Nephron progenitor cell (in vitro differentiated cells): Measurements from ENCODE around the gene OR8B12.

ENCODE experiments used
- DNase-seq: peaks from one replicate; pipeline ENCODE4 v3.0.0; 2021
- H3K27ac Mint-ChIP-seq: 2 replicates; pipeline ENCODE4 v1.8.0; 2021; ENCODE audit warnings: mild to moderate bottlenecking, moderate library complexity, mixed read lengths
- H3K27me3 Mint-ChIP-seq: 2 replicates; pipeline ENCODE4 v1.8.0; 2021; ENCODE audit warnings: mild to moderate bottlenecking, low read depth, mixed read lengths; ENCODE audit not compliant: poor library complexity
- H3K36me3 Mint-ChIP-seq: 2 replicates; pipeline ENCODE4 v1.8.0; 2021; ENCODE audit warnings: low read depth, mixed read lengths
- H3K4me1 Mint-ChIP-seq: 2 replicates; pipeline ENCODE4 v1.8.0; 2021; ENCODE audit warnings: mixed read lengths
- H3K4me3 Mint-ChIP-seq: 2 replicates; pipeline ENCODE4 v1.8.0; 2021; ENCODE audit warnings: mild to moderate bottlenecking, moderate library complexity, mixed read lengths
- H3K9me3 Mint-ChIP-seq: 2 replicates; pipeline ENCODE4 v1.8.0; 2021; ENCODE audit warnings: mild to moderate bottlenecking, moderate library complexity, mixed read lengths
- CTCF ChIP-seq: fragments of 200-600 bp; sonication (generic); IDR thresholded peaks from 2 replicates; pipeline ENCODE4 v1.5.0; 2021; ENCODE audit warnings: antibody characterized with exemption

OR8B12 gene

GRCh38 chr11:124510279-124510678 is 33.2 kb downstream of the OR8B12 start:
- Mint-ChIP-seq H3K27me3 (peaks cover 27% of the 10 kb centered on the region), H3K4me3 (no peak overlapping the region), H3K27ac (no peak overlapping the region), H3K36me3 (peaks cover 6% of the 10 kb centered on the region), H3K9me3 (peaks cover 29% of the 10 kb centered on the region), H3K4me1 (no peaks in the 10 kb centered on the region)
- no peak for TF ChIP-seq CTCF
- DNase-seq: no peak

- H3K4me3 Mint-ChIP-seq: no peak overlapping the region
- H3K9me3 Mint-ChIP-seq: peaks cover 4% of the 10 kb centered on the region
- peaks cover 3% of the 10 kb centered on the region for H3K27me3 Mint-ChIP-seq
- H3K4me1 Mint-ChIP-seq: no peaks in the 10 kb centered on the region
- DNase-seq: no peak
- TF ChIP-seq CTCF: no peak
- no peak overlapping the region for H3K27ac Mint-ChIP-seq
- no peaks in the 10 kb centered on the region for H3K36me3 Mint-ChIP-seq
Observed at GRCh38 chr11:124499711-124500110, 43.7 kb downstream of the OR8B12 start.

- TF ChIP-seq CTCF: no peak
- DNase-seq: no peak
- Mint-ChIP-seq H3K27me3 (peaks cover 11% of the 10 kb centered on the region), H3K9me3 (peaks cover 23% of the 10 kb centered on the region), H3K36me3 (no peaks in the 10 kb centered on the region), H3K27ac (no peak overlapping the region), H3K4me3 (no peak overlapping the region), H3K4me1 (no peaks in the 10 kb centered on the region)
Observed at GRCh38 chr11:124493016-124493655, 50.3 kb downstream of the OR8B12 start.
